8988T (cell line): ENCODE results near the gene FNDC3B.

ENCODE experiments used
- DNase-seq: peaks from one replicate; pipeline ENCODE4 v3.0.0; 2011

FNDC3B gene

DNA sequence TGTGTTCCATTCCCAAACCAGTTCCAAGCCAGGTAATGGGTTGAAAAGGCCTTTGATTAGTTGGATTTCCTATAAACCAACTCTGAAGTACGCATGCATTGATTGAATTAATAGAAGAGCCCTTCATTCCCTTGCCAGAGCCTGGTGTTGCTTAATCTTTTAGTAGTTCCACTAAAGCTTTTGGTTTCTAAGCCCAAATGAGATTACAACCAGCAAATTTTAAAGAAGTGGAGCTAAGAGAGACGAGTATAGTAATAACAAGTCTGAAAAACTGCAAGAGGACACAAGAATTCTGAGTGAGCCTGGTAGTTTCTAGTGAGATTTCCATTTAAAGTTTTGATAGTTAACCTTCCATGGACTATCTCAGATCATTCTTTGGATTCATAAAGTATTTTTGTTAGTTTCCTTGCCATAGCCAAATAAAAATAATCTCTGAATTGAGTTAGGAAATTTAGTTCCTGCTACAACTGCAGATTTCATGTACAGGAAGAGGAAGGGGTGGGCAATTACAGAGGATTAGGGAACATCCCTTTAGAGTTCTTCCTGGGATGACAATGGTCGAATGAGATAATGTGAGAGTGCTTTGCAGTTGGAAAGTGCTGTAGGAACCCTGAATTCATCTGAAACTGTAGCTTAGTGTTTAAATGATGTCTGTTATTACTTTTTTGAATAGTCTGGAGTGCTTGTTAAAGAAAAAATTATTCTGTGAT, 136.8 kb downstream of the FNDC3B start:
- DNase-seq, result no peak

DNA sequence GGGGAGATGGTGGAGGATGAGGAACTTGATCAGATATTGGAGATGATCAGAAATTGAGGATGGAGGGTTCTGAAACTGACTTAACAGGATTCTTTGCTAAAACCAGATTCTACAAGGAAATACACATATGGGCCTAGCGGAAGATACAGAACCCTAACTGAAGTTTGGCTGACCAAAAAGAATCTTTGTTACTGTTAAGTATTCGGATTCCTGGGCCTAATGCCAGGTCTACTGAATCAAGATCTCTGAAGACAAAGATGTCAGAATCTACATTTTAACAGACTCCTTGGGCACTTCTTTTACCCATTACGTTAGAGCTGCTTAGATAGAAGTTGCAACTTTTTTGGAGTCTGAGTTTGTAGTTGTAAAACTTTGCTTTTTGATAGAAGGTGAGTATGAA, 137.7 kb downstream of the FNDC3B start:
- no peak for DNase-seq

DNA sequence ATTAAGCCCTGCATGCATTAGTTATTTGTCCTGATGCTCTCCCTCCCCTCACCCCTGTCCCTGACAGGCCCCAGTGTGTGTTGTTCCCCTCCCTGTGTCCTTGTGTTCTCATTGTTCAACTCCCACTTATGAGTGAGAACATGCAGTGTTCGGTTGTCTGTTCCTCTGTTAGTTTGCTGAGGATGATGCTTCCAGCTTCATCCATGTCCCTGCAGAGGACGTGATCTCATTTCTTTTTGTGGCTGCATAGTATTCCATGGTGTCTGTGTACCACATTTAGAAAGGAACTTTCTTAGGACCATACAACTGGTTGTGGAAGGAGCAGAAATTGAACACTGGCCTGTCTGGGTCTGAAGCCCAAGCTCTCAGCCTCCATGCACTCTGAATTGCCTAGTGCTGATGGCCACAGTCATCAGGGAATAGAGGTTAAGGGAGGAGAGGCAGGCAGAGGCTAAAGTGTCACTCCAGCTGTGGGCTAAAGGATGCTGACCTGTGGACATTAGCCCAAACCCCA, 138.5 kb downstream of the FNDC3B start:
- DNase-seq, result no peak

DNA sequence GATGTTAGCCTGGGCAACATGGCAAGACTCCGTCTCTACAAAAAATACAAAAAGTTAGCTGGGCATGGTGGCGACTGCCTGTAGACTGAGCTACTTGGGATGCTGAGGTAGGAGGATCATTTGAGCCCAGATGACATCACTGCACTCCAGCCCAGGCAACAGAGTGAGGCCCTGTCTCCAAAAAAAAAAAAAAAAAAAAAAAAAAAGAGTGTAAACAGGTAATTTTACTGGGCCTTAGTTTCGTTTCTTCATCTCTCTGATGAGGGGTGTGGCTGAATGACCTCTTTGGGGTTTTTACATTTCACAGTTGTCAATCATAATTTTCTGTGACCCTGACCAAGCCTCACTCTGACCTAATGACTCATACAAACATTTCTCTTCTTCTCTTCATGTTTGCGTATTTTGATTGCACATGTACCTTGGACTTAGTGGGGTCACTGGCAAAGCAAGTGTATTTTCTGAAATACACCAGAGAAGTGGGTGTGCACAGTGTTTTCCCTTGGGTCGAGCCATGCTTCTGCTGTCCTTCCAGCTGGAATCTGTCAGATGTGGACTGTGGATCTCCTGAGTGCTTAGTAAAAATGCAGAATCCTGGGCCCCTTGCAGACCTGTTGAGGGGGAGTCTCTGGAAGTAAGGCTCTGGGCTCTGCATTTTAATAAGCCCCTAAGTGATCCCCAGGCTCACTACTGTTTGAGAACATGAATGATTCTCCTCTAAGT, 140.5 kb downstream of the FNDC3B start:
- DNase-seq, result no peak

DNA sequence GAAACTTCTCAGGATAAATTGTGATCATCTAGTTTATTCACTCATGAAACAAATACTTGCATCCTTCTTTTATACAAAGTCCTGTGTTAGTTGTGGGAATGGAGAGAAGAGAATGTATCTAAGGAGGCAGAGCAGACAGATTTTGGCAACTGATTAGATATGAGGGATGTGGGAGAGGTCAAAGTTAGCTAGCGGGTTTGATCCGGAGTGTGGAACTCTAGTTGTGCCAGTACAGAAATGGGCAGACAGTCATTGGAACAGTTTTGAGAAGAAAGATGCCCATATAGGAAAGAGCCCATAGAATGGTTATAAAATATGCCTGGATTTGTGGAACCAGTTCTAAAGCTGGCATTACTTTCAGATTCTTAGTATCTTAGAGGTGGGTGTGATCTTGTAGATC, 141.1 kb downstream of the FNDC3B start:
- no peak for DNase-seq

DNA sequence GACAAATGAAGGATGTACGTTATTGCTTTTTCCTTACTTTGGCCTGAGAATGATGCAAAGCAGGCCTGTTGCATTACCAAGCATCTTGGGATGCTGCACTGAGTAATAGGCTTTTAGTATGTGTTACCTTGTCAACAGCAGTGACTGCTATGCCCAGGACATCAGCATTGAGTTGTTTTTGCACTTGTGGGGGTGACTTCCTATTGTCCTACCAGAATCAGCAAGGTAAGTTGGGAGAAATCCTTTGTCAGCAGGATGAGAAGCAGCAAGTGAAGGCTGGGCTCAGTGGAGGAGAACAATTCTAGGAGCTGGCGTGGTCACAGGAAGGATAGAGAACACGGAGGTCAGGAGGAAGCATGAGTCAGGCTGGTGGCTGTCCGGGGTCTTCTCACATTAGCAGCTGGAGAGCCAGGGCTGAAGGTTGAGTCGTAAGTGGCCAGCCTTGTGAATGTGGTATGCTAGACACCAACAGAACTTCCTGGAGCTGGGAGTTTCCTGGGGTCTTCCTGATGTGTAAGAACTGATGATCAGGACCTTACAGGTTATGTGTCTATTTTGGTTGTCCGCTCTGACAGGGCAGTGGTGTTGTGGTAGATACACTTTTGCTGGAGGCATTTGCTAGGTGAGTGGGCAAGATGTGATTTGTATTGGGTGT, 142.7 kb downstream of the FNDC3B start:
- DNase-seq, result no peak

DNA sequence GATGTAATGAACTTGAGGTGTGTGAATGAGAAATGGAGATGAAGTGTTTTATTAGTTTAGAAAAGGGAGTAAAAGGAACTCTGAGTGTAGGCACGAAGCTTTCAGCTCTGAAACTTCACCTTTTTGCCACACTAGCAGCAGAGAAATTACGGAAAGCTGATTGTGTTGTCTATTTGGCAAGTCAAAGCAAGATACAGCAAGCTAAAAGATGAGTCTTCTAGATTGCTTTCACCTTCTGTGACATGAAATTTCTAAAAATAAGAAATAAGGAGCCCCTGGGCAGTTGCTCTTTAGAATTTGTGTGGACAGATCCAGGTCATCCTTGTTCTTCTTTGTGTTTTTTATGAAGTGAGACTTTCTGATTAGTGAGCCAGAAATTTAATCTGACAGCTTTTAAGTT, 143.4 kb downstream of the FNDC3B start:
- no peak for DNase-seq

DNA sequence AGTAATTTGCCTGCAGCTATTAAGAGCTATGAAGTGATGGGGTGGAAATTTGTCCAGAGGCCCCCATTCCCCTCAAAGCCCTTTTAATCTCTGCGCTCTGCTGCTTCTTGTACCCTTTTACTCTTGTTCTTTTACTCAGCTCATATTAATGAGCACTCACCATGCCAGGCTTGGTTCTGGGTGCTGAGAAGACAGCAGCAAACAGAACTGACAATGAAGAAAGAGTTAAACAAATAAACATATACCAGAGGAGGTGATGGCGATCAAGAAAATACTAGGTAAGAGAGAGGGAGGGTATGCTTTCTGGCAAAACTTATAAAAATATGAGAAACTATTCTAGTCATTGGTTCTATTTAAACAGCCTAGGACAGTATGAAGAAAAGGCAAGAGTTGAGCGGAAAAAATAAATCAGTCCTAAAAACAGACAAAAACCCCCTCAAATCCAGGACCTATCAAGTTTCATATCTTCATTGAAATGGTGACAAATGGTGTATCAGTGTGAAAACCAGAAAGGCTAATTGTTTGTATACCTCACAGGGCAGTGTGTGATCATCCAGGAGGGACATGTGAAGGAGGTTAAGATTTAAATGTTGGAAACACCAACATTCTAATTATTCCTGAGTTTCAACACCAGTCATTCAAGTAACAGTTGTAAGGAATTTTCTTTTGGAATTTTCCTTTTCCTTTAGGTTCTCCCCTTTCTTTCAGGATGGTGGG, 144.9 kb downstream of the FNDC3B start:
- DNase-seq, result no peak

DNA sequence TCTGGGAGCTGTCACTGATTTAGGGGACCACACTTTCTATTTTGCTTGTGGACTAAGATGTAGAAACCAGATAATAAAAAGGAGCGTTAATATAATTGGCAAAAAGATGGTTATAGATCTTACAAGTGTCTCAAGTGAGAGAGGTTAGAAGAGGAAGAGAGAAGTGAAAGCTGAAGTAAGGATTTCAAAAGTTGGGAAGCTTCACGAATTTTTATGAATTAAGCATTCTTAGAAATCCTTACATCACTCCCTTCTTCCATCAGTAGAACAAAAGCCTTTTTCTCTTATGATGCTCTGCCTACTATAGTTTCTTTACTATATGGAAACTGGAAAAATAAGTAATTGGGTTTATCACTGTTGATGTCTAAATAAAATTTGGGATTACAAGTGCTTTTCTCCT, 146.5 kb downstream of the FNDC3B start:
- no peak for DNase-seq

DNA sequence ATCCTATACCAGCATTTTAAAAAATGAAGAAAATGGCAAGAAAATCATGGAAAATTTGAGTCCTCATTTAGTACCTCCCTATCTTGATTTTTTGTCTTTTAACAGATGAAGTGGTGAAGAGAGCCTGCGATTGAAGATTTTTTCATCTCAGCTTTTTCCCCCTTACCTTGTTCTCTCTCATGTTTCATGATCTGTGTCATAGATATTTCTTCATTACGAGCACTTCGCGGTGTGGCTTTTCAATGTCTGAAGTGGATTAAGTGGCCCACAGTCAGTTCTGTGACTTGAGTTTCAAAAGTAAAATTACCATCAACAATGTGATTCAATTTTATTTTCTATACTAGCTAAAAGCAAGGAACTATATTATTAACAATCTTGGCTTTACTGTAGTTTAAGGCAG, 147.2 kb downstream of the FNDC3B start:
- no peak for DNase-seq

DNA sequence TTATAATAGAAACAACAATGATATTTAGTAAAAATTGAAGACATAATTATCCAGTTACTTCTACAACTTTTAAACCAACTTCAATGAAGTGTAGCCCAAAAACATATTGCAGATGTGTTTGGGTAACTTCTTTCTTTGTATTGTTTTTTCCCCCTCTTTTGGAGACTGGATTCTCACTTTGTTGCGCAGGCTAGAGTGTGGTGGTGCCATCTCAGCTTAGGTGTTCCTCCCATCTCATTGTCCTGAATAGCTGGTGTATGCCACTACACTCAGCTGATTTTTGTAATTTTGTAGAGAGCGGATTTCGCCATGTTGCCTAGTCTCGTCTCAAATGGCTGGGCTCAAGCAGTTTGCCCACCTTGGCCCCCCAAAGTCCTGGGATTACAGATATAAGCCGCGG, 148.1 kb downstream of the FNDC3B start:
- no peak for DNase-seq

DNA sequence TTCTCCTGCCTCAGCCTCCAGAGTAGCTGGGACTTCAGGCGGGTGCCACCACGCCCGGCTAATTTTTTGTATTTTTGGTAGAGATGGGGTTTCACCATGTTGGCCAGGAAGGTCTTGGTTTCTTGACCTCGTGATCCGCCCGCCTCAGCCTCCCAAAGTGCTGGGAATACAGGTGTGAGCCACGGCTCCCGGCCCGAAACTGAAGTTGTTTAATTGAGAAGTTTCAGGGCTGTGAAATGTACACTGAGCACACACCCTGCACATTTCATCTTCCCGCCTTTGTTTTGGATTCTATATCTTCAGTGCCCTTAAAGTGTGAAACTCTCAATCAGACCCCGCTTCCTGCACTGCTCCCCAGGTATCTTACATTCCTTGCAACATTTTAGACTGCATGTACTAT, 149.1 kb downstream of the FNDC3B start:
- DNase-seq, result no peak

DNA sequence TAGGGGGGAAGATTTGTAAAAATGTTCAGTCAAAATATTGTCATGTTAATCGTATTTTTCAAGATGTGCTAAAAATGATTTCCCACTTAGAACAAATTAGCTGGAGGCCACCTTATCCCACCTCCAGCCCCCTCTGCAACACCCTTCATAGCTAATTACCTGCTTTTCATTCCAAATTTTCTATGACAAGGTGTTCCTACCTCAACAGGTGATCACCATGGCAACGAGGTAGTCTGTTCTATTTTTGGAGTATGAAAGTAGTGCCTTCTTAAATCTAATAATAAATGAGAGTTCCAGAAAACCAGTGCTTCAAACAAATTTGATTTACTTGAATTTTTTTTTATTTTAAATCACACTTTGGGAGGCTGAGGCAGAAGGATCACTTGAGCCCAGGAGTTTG, 149.8 kb downstream of the FNDC3B start:
- no peak for DNase-seq

DNA sequence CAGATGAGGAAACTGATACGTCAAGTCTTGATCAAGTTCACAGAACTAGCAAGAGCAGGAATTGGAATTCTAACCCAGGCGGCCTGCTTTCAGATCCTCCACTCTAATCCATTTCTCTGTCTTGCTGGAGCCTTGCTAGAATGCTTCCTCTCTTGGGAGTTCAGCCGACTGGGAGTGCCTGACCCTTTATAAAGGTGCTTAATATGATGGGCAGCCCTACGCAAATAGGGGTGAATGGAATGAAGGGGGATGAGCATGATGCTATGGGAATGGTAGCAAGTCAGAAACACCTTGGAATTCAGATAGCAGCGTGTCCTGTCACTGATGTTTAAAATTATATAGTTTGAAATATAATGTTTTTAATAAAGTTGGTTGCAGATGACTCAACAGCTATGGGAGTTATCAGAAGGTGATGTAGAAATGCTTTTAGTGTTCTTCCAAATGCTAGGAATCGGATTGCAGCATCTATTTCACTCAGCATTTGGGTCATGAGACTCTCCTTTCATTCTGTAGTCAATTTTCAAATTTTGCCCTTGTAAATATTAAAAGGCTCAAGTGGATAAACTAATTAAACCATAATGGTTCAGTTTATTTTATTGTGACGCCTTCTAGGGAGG, 150.7 kb downstream of the FNDC3B start:
- no peak for DNase-seq

DNA sequence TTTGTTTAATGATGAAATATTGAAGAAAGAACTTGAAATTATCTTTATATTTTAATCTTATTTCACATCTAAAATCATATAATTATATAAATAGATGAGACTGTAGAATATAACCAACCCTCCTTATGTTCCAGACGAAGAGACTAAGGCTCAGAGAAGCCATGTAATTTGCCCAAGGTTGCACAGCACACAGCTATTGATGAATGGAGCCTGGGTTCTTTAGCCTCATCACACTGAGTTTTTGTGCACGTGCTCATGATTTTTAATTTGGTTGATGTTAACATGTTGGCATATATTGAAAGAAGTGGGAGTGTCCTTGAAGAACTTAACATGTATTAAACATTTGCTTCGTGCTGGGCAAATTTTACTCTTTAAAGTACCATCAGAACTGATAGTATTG, 151.6 kb downstream of the FNDC3B start:
- no peak for DNase-seq

DNA sequence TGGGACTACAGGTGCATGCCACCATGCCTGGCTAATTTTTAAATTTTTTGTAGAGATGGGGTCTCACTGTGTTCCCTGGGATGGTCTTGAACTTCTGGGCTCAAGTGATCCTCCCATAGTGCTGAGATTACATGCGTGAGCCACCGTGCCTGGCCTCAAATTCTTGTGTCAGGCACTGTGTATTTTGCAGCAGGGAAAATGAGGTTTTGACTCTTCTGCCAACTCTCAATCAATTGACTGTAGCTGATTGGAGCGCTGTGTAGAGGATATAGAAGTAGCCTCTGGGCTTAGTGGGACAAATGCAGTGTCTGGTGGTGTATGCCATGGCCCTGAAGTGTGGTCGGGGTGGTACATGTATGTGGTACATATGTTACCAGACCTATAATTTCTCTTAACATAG, 152.3 kb downstream of the FNDC3B start:
- DNase-seq, result no peak

DNA sequence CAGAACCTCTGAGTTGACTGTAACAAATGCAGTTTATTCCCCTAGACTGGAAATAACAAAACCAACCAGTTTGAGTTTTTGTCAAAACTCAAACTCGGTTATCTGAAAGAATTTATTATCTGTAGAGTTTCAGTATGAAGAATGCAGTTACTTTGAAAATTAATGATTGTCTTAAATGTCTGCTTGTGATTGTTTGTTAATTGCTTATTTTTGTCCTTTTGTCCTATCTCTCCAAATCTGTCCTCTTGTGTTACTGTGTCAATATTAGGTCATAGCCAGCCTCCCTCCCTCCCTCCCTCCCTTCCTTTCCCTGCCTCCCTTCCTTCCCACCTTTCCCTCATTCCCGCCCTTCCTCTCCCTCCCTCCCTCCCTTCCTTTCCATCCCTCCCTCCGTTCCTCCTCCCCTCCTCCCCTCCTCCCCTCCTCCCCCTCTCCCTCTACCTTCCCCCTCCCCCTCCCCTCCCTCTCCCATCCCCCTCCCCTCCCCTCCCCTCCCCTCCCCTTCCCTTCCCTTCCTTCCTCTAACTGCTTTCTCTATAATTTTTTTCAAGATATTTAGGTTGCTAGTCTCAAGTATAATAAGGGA, 153.5 kb downstream of the FNDC3B start:
- no peak for DNase-seq

DNA sequence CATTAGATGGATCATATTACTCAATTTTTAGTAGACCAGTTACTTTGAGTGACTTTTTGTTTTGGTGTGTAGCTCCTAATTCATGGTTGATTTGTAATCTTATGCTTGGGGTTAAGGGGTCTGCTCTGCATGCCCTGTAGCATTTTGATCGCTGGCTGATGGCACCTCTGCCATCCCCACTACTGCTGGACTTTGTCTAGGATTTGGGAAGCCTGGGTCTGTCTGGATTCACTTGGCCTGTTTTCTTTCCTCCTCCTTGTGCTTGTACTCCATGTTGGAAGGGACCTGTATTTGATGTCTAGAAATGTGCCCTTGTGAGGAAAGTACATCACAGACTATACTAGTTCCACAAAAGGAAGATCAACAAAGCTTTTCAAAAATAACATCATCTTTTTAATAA, 154.1 kb downstream of the FNDC3B start:
- no peak for DNase-seq

DNA sequence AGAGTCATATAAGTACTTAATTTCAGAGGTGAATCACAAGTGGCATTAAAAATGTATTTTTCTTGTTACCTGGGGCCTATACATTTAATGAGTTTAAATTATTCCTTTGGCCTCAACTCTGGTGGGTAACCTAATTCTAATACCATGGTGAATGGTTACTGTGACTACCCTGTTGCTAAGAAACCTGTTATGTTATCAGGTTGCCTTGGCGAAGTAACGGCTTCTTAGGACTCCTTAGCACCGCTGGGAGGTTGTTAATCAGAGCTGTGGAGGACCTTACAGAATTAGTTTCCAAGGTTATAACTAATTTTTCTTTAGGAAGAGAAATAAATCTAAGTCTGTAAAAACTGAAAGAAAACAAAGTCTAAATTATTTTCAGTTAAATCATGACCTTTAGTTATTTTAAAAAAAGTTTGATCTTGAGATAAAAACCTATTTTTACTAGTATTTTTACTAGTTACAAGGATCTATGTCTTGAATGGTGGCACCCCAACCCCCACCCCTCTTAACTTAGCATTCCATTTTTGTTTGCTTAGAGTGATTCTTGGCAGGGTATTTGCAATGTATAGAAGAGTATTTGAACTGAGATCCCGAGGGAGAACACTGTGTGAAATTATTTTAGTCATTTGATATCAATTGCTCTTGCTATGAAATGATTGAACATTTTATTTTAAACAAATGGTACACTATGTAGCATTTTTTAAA, 155.5 kb downstream of the FNDC3B start:
- no peak for DNase-seq

DNA sequence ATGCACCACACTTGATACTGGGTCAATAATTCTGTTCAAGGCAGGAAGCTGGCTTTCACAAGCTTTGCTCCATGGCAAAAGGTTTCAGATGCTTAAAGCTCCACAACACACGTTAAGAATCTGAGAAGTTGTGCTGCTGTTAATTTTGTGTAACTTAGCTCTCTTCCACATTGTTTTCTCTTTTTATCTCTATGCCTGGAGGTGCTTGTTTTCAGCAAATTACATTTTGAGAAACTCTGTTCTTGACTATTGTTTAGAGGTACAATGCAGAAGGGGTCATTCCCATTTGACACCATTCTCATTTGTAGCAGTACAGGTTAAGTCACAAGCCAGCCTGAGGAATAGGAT, 156.0 kb downstream of the FNDC3B start:
- DNase-seq, result no peak

DNA sequence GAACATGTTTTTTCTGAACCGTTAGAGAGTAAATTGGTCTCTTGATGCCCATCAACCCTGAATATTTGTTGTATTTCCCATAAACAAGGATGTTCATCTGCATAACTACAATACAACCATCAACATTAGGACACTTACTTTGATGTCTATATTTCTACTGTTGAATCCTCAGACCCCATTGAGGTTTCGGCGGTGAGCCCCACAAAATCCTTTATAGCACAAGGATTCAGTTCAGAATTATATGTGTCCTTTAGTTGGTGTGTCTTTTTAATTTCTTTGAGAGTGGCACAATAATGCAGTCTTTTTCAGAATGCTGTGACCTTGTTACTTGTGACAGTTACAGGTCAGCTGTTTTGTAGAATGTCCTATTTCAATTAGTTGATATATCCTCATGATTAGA, 158.0 kb downstream of the FNDC3B start:
- DNase-seq, result no peak

DNA sequence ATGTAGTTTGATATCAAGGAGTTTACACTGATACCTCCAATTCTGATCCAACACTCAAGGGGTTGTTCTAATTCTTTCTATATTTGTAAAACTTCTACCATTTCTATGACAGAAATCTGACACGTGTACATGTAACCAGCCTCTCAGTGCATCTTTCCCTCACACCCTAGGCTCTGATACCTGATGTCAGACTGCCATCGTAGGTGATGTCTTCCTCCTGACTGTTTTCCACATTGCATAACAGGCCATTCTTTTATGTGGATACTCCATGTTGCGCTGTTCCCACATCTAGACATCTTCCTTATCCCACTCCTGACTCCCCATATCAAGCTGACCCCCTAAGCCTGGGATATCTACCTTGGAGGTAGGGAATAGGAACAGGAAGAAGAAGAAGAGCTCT, 159.1 kb downstream of the FNDC3B start:
- no peak for DNase-seq
